CD14-positive monocyte (primary cell): ENCODE results near the gene HS6ST1. TPM values are rescaled to one million over a fixed set of nuclear protein-coding genes. Genes with fewer than 3 reads are reported as not detected.
A peak's percentile ranks its signal among the peaks of the same experiment; 100 is the strongest.

Experiments
- DNase-seq, 3 donors: peaks; one replicate each; pipeline ENCODE4 v3.0.0-alpha.2; 2011 to 2022
- H2AFZ ChIP-seq: 2 replicates; pipeline ENCODE4 v1.6.0; 2012; ENCODE audit warnings: mild to moderate bottlenecking, low read depth, low read length, inconsistent platforms; ENCODE audit not compliant: insufficient read depth, poor library complexity, severe bottlenecking
- H3K27ac ChIP-seq, 2 donors: 1 replicate in 1 of 2; 2 replicates in 1 of 2; pipeline ENCODE4 v1.5.1; 2012 to 2013; ENCODE audit warnings: low read length in 2 of 2, control low read depth in 1 of 2, inconsistent platforms in 1 of 2, low read depth in 1 of 2, mild to moderate bottlenecking in 1 of 2
- H3K27me3 ChIP-seq, 2 donors: one replicate each; pipeline versions ENCODE4 v1.6.0 to v1.6.1; 2011 to 2013; ENCODE audit warnings: low read length in 2 of 2; ENCODE audit not compliant: control insufficient read depth in 2 of 2, insufficient read depth in 2 of 2
- H3K36me3 ChIP-seq, 2 donors: replicated peaks in 1 of 2; 1 replicate in 1 of 2; 2 replicates in 1 of 2; pipeline versions ENCODE4 v1.5.1 to v1.6.1; 2012 to 2013; ENCODE audit warnings: low read length in 2 of 2, control low read depth in 1 of 2, inconsistent platforms in 1 of 2, mild to moderate bottlenecking in 1 of 2; ENCODE audit not compliant: insufficient read depth in 2 of 2, control insufficient read depth in 1 of 2
- H3K4me1 ChIP-seq, 2 donors: 1 replicate in 1 of 2; 2 replicates in 1 of 2; pipeline versions ENCODE4 v1.5.1 to v1.6.1; 2012 to 2013; ENCODE audit warnings: low read length in 2 of 2, control low read depth in 1 of 2, inconsistent platforms in 1 of 2, mild to moderate bottlenecking in 1 of 2, moderate library complexity in 1 of 2; ENCODE audit not compliant: insufficient read depth in 2 of 2, control insufficient read depth in 1 of 2
- H3K4me2 ChIP-seq: replicated peaks from 2 replicates; pipeline ENCODE3; 2012; ENCODE audit warnings: low read length, moderate library complexity, mild to moderate bottlenecking; ENCODE audit not compliant: poor library complexity, severe bottlenecking; ENCODE audit errors: extremely low read depth
- H3K4me3 ChIP-seq, 3 experiments: fragments of 200-600 bp in 1 of 3; sonication (generic) in 1 of 3; replicated peaks in 1 of 3; 1 replicate in 2 of 3; 2 replicates in 1 of 3; pipeline ENCODE4 v1.5.1; 2011 to 2013; ENCODE audit warnings: low read length in 3 of 3, mild to moderate bottlenecking in 3 of 3, control low read depth in 2 of 3, low read depth in 2 of 3, inconsistent platforms in 1 of 3, moderate library complexity in 1 of 3
- H3K79me2 ChIP-seq: 2 replicates; pipeline ENCODE4 v1.6.0; 2012; ENCODE audit warnings: mild to moderate bottlenecking, control low read depth, inconsistent platforms, low read length, moderate library complexity; ENCODE audit not compliant: insufficient read depth
- H3K9ac ChIP-seq: 2 replicates; pipeline ENCODE4 v1.6.0; 2017; ENCODE audit warnings: low read length, mild to moderate bottlenecking; ENCODE audit not compliant: insufficient read depth, poor library complexity, severe bottlenecking
- H3K9me3 ChIP-seq, 2 donors: replicated peaks in 1 of 2; 1 replicate in 1 of 2; 2 replicates in 1 of 2; pipeline versions ENCODE4 v1.5.1 to v1.6.1; 2012 to 2013; ENCODE audit warnings: low read length in 2 of 2, control low read depth in 1 of 2; ENCODE audit not compliant: control insufficient read depth in 1 of 2, insufficient read depth in 1 of 2
- H4K20me1 ChIP-seq: 2 replicates; pipeline ENCODE4 v1.6.0; 2012; ENCODE audit warnings: mild to moderate bottlenecking, low read length, control low read depth, moderate library complexity; ENCODE audit not compliant: insufficient read depth
- H3K27ac Mint-ChIP-seq, 7 donors: one replicate each; pipeline ENCODE4 v1.8.0; 2020; ENCODE audit warnings: mild to moderate bottlenecking in 7 of 7, mixed read lengths in 7 of 7, moderate library complexity in 6 of 7, inconsistent platforms in 2 of 7
- H3K27me3 Mint-ChIP-seq, 3 donors: one replicate each; pipeline ENCODE4 v1.8.0; 2021 to 2022; ENCODE audit warnings: low read depth in 3 of 3, mild to moderate bottlenecking in 3 of 3, mixed read lengths in 3 of 3, moderate library complexity in 3 of 3, inconsistent platforms in 1 of 3
- H3K36me3 Mint-ChIP-seq, 2 donors: one replicate each; pipeline ENCODE4 v1.8.0; 2020; ENCODE audit warnings: mixed read lengths in 2 of 2, inconsistent platforms in 1 of 2, mild to moderate bottlenecking in 1 of 2
- H3K4me1 Mint-ChIP-seq: one replicate; pipeline ENCODE4 v1.8.0; 2020; ENCODE audit warnings: mild to moderate bottlenecking, mixed read lengths
- H3K4me3 Mint-ChIP-seq, 2 donors: one replicate each; pipeline ENCODE4 v1.8.0; 2020; ENCODE audit warnings: mild to moderate bottlenecking in 2 of 2, mixed read lengths in 2 of 2, moderate library complexity in 1 of 2
- H3K9me3 Mint-ChIP-seq, 7 donors: one replicate each; pipeline ENCODE4 v1.8.0; 2020 to 2022; ENCODE audit warnings: mixed read lengths in 7 of 7, mild to moderate bottlenecking in 6 of 7, moderate library complexity in 6 of 7, inconsistent platforms in 2 of 7
- CTCF ChIP-seq: fragments of 200-600 bp; IDR thresholded peaks from one replicate; pipeline ENCODE4 v1.8.0; 2022; ENCODE audit warnings: antibody characterized with exemption, mild to moderate bottlenecking
- WGBS: methylation state at CpG from one replicate; pipeline ENCODE4 v1.1.5; 2013; ENCODE audit warnings: missing lambda C conversion rate; ENCODE audit not compliant: insufficient coverage; 5-methylcytosine and 5-hydroxymethylcytosine counted together
- intact Hi-C, 2 donors: fragments of 100-400 bp; cut with micrococcal nuclease; formaldehyde crosslinking; loops; one replicate each; pipeline versions ENCODE4 v1.15.0 to v1.15.1; 2023
- polyA plus RNA-seq, 3 donors: library from polyadenylated mRNA; depleted of rRNA in 1 of 3; unstranded in 2 of 3; stranded (reverse) in 1 of 3; fragments of 300-500 nt in 2 of 3; fragments of >200 nt in 1 of 3; fragmentation: Illumina TruSeq in 2 of 3; gene quantifications; 1 replicate in 2 of 3; 2 replicates in 1 of 3; pipeline ENCODE4 v1.2.3, GENCODE V29; 2012 to 2021

The HS6ST1 gene
- polyA plus RNA-seq, 3 donors = 2.9 to 5.4 (median 4.0) TPM

- Histone ChIP-seq H3K4me1 (no peaks in the 10 kb centered on the region), H3K9ac (no peak overlapping the region), H4K20me1 (peaks cover 97% of the 10 kb centered on the region), H3K27ac (no peak overlapping the region), H3K4me3 (no peak overlapping the region), H2AFZ (no peak overlapping the region), H3K4me2 (no peak overlapping the region), H3K9me3 (no peaks in the 10 kb centered on the region), H3K27me3 (no peaks in the 10 kb centered on the region), H3K79me2 (peaks cover 18% of the 10 kb centered on the region), H3K36me3 (no peaks in the 10 kb centered on the region)
- H3K27ac Mint-ChIP-seq = no peak overlapping the region
- intact Hi-C loops = no loop called here
- WGBS = 99% methylated on average over 8 of the region's 11 CpGs
- peaks cover 1% of the 10 kb centered on the region for H3K4me1 Mint-ChIP-seq
- peaks cover 0 to 5% (median 0%) of the 10 kb centered on the region in 3 donors for H3K27me3 Mint-ChIP-seq
- H3K36me3 Mint-ChIP-seq = peaks cover 2% of the 10 kb centered on the region in 2 donors
- H3K9me3 Mint-ChIP-seq = peaks cover 0 to 4% (median 0%) of the 10 kb centered on the region in 7 donors
- DNase-seq = no peak
- TF ChIP-seq CTCF = no peak
- H3K4me3 Mint-ChIP-seq = no peak overlapping the region
These were observed 19.0 kb downstream of the HS6ST1 start for GRCh38 chr2:128299628-128300027.

GRCh38 chr2:128298846-128299507, 19.7 kb downstream of the HS6ST1 start:
- H3K9me3 Mint-ChIP-seq = peaks cover 0 to 4% (median 0%) of the 10 kb centered on the region in 7 donors
- DNase-seq = no peak
- Histone ChIP-seq H3K27ac (no peak overlapping the region), H2AFZ (no peak overlapping the region), H3K4me2 (no peak overlapping the region), H4K20me1 (peaks cover 97% of the 10 kb centered on the region), H3K4me1 (no peaks in the 10 kb centered on the region), H3K79me2 (peaks cover 19% of the 10 kb centered on the region), H3K9ac (no peak overlapping the region), H3K36me3 (no peaks in the 10 kb centered on the region), H3K9me3 (no peaks in the 10 kb centered on the region), H3K27me3 (no peaks in the 10 kb centered on the region), H3K4me3 (no peak overlapping the region)
- peak overlapping the region in 2 of 7 donors; percentile 81 to 87 for H3K27ac Mint-ChIP-seq
- H3K4me1 Mint-ChIP-seq = peaks cover 1% of the 10 kb centered on the region
- intact Hi-C loops = no loop called here
- no peak for TF ChIP-seq CTCF
- H3K36me3 Mint-ChIP-seq = peaks cover 2 to 3% of the 10 kb centered on the region in 2 donors
- H3K27me3 Mint-ChIP-seq = peaks cover 0 to 5% (median 2%) of the 10 kb centered on the region in 3 donors
- 96% methylated on average over 10 of the region's 16 CpGs for WGBS
- H3K4me3 Mint-ChIP-seq = no peak overlapping the region
